ENCODE results near the gene SRPX.

DNA sequence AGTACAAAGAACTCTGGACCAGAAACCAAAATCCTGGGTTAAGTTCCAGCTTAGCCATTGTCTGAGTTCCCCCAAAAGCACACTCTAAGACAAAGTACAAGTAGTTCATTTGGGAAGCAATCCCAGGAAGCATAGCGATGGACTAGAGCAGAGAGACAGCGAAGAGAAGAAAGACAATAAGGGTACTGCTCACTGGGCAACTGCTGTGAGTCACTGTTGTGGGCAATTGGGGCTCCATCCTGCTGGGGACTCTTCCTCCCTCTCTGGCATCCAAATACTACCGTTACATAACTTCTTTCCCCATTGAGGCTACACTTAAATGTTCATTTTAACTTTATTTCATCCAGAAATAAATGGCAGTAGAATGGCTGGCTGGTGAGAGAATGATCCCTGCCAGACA lies 14.1 kb downstream of the SRPX start:
- TF ChIP-seq, protein P1, sequence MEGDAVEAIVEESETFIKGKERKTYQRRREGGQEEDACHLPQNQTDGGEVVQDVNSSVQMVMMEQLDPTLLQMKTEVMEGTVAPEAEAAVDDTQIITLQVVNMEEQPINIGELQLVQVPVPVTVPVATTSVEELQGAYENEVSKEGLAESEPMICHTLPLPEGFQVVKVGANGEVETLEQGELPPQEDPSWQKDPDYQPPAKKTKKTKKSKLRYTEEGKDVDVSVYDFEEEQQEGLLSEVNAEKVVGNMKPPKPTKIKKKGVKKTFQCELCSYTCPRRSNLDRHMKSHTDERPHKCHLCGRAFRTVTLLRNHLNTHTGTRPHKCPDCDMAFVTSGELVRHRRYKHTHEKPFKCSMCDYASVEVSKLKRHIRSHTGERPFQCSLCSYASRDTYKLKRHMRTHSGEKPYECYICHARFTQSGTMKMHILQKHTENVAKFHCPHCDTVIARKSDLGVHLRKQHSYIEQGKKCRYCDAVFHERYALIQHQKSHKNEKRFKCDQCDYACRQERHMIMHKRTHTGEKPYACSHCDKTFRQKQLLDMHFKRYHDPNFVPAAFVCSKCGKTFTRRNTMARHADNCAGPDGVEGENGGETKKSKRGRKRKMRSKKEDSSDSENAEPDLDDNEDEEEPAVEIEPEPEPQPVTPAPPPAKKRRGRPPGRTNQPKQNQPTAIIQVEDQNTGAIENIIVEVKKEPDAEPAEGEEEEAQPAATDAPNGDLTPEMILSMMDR (IDR thresholded peaks at IDR 0.05) = no peak
- TF ChIP-seq EP300 (IDR thresholded peaks at IDR 0.05) (no peak), POLR2AphosphoS5 (IDR thresholded peaks at IDR 0.05) (no peak), POLR2A (IDR thresholded peaks at IDR 0.05) (no peak)

All from stomach (tissue), 4 donors.